Gastrocnemius medialis (tissue), 4 donors: ENCODE results near the gene BLACAT1. TPM values are rescaled to one million over a fixed set of nuclear protein-coding genes. Genes with fewer than 3 reads are reported as not detected.

ENCODE experiments used
- ATAC-seq, 2 donors: fragments of 150-250 bp; one replicate each; pipeline ENCODE4 v1.9.1; 2016
- DNase-seq, 2 donors: peaks; one replicate each; pipeline ENCODE4 v3.0.0-alpha.2; 2019
- H3K27ac ChIP-seq, 4 donors: fragments of 200-600 bp; sonication (generic); 1 replicate in 1 of 4; 2 replicates in 3 of 4; pipeline ENCODE4 v1.5.1; 2016 to 2018; ENCODE audit warnings: mild to moderate bottlenecking in 2 of 4, moderate library complexity in 1 of 4
- H3K27me3 ChIP-seq, 3 donors: fragments of 200-600 bp; sonication (generic) in 2 of 3; 1 replicate in 1 of 3; 2 replicates in 2 of 3; pipeline versions ENCODE4 v1.5.1 to v1.6.0; 2016 to 2019; ENCODE audit warnings: mild to moderate bottlenecking in 1 of 3, moderate library complexity in 1 of 3
- H3K36me3 ChIP-seq, 2 donors: fragments of 200-600 bp; sonication (generic) in 1 of 2; one replicate each; pipeline ENCODE4 v1.5.1; 2017 to 2018
- H3K4me1 ChIP-seq, 2 donors: fragments of 200-600 bp; sonication (generic) in 1 of 2; one replicate each; pipeline ENCODE4 v1.5.1; 2016 to 2017; ENCODE audit warnings: mild to moderate bottlenecking in 2 of 2
- H3K4me3 ChIP-seq, 4 donors: fragments of 200-600 bp; sonication (generic) in 3 of 4; 1 replicate in 1 of 4; 2 replicates in 3 of 4; pipeline ENCODE4 v1.5.1; 2016 to 2019; ENCODE audit warnings: mild to moderate bottlenecking in 2 of 4
- H3K9me3 ChIP-seq, 3 donors: fragments of 200-600 bp; sonication (generic) in 2 of 3; 1 replicate in 1 of 3; 2 replicates in 2 of 3; pipeline ENCODE4 v1.5.1; 2016 to 2019
- POLR2A ChIP-seq, 2 donors: fragments of 450-650 bp; IDR thresholded peaks; one replicate each; pipeline ENCODE4 v1.6.1; 2017; ENCODE audit warnings: antibody characterized with exemption in 2 of 2, mild to moderate bottlenecking in 2 of 2, moderate library complexity in 2 of 2
- in situ Hi-C, 4 donors: fragments of 200-750 bp; cut with MboI; loops; one replicate each; pipeline versions ENCODE4 v1.15.0 to v1.8.0; 2017; ENCODE audit warnings: low sequenced_read_pairs in 4 of 4
- intact Hi-C: fragments of 100-400 bp; cut with DNase I; formaldehyde crosslinking; loops from one replicate; pipeline ENCODE4 v1.15.1; 2023; ENCODE audit warnings: low total_unique reads
- total RNA-seq, 4 donors: library from RNA; depleted of rRNA; stranded (reverse); fragments of >200 nt; gene quantifications; one replicate each; pipeline versions ENCODE4 v1.1.0 to v1.2.3, GENCODE V29; 2016
- TF ChIP-seq, protein P1 (sequence below), 5 experiments: fragments of 450-650 bp in 3 of 5; fragments of 200-600 bp in 2 of 5; sonication (generic) in 2 of 5; IDR thresholded peaks in 4 of 5; conservative IDR thresholded peaks in 1 of 5; 1 replicate in 4 of 5; 2 replicates in 1 of 5; pipeline ENCODE4 v1.5.1; 2016 to 2019; ENCODE audit warnings: antibody characterized with exemption in 5 of 5, mild to moderate bottlenecking in 3 of 5, moderate library complexity in 3 of 5

BLACAT1 gene
- not detected for total RNA-seq

DNA sequence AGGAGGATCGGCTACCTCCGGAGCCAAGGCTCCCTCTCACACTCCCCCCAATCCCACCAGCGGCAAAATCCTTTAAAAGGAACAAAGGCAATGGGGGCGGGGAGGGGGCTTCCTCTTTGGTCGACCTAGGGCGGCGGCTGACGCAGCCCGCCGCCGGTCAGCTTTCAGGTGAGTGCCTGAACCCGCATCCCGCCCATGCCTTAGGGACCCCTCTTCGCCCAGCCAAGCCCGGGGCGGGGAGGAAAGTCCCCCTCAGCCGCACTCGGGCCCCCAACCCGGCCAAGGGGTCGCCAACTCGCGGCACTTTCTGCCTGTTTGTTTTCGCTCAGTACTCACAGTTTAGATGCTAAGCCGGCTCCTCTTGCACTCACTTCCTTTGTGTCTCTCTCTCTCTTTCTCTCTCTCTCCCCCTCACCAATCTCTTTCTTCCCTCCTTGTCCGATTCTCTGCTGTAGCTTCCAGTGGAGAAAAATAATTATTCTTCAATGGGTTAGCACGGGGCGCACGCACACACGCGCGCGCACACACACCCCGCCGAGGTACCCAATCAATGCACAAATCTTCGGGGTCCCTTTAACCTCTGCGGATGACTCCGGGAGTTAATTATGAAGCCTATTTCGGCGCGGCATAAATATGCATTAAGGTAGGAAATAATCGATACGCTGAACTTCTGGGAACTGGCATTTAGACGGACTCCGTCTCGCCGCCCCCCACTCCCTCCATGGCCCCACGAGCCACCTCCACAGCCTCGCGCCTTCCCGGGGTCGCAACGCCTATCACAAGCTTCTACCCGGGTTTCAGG is at the start of gene BLACAT1:
TSS of gene BLACAT1 (minus strand) at position 465 of the 802 bp plus-strand sequence.
- TF ChIP-seq POLR2A (IDR thresholded peaks at IDR 0.05) = no peak
- TF ChIP-seq, protein P1, sequence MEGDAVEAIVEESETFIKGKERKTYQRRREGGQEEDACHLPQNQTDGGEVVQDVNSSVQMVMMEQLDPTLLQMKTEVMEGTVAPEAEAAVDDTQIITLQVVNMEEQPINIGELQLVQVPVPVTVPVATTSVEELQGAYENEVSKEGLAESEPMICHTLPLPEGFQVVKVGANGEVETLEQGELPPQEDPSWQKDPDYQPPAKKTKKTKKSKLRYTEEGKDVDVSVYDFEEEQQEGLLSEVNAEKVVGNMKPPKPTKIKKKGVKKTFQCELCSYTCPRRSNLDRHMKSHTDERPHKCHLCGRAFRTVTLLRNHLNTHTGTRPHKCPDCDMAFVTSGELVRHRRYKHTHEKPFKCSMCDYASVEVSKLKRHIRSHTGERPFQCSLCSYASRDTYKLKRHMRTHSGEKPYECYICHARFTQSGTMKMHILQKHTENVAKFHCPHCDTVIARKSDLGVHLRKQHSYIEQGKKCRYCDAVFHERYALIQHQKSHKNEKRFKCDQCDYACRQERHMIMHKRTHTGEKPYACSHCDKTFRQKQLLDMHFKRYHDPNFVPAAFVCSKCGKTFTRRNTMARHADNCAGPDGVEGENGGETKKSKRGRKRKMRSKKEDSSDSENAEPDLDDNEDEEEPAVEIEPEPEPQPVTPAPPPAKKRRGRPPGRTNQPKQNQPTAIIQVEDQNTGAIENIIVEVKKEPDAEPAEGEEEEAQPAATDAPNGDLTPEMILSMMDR (IDR thresholded peaks at IDR 0.05 in 4 of 5, conservative IDR thresholded peaks at IDR 0.05 in 1 of 5) = no peak
- Histone ChIP-seq H3K27me3 (peaks cover 69 to 82% (median 79%) of the 10 kb centered on the region in 3 donors), H3K4me3 (peak within 1 kb of the TSS; percentile 17 to 48 (median 21)), H3K36me3 (no peaks in the 10 kb centered on the region), H3K27ac (no peak within 1 kb of the TSS), H3K9me3 (no peaks in the 10 kb centered on the region), H3K4me1 (peaks cover 0 to 9% of the 10 kb centered on the region in 2 donors)
- ATAC-seq (no peak), DNase-seq (no peak)
- intact Hi-C loops (no loop called here), in situ Hi-C loops (no loop called here)

DNA sequence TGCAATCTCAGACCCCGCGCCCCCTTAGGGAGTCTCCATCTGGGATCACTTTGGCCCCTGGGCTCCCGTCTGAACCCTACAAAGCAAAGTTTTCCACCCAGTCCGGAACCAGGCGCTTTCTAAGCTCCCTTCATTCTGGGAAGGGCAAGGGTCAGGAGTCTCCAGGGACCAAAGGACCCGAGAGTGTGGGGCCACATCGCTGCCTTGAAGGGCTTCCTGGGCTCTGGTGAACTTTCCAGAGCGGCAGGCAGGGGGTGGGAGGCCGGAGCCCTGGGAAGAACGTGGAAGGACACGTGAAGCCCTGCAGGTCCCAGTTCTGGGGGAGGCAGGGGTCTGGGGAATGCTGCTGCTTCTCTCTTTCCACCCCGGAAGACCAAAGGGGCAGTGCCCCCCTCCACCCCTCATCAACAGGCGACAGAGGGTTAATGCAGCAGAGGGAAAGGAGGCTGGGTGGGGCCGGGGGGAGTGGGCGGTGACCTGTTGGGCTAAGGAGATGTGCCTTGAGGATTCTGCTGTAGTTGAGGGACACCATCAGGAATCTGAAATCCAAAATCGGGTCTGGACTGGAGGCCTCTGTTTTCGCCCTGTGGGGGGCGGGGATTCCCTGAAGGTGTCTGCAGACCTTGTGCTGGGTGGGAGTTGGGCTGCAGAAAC is 49.4 kb upstream of the BLACAT1 start:
- DNase-seq (no peak), ATAC-seq (peak in 1 of 2 donors; percentile 20)
- H3K27me3 ChIP-seq = no peaks in the 10 kb centered on the region
- intact Hi-C loops = no loop called here
- H3K36me3 ChIP-seq = no peaks in the 10 kb centered on the region
- peak overlapping the region; percentile 60 to 74 (median 69) for H3K4me3 ChIP-seq
- peaks cover 14 to 18% of the 10 kb centered on the region in 2 donors for H3K4me1 ChIP-seq
- in situ Hi-C loops = no loop called here
- TF ChIP-seq, protein P1 (IDR thresholded peaks at IDR 0.05 in 4 of 5, conservative IDR thresholded peaks at IDR 0.05 in 1 of 5) = no peak
- TF ChIP-seq POLR2A (IDR thresholded peaks at IDR 0.05) = no peak
- H3K9me3 ChIP-seq = no peaks in the 10 kb centered on the region
- H3K27ac ChIP-seq = peak overlapping the region in 3 of 4 donors; percentile 36 to 54 (median 46)

DNA sequence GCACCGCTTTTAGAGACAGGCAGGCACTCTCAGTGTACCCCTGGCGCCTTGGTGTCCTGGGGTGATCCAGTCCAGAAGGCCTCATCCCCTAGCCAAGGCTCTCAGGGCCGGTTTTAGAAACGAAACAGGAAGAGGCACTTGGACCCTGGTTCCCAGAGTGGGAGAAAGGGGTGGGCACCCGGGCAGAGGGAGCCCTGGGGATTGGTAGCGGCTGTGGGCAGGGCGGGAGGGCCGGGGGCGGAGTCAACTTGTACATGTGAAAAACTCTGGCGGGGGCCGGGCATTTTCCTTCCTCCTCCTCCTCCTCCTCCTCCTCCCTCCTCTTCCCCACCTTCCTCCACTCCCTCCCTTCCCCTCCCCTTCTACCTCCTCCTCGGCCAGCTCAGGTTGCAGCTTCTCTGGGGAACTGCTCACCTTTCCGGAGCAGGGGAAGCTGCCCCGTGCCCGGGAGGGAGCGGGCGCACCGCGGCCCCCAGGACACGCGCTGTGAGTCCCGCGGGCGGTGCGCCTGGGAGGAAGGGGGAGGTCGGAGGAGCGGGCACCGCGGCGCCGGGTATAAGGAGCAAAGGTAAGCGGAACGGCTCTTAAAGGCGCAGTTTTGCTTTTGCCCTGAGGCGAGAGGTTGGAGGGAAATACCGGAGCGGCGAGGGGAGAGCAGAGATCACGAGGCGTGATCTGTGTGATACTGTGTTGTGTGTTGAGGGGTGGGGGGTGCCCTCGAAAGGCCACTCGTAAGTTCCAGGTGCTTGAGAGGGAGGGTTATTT is 48.6 kb upstream of the BLACAT1 start, which contains the start of gene CDK18:
TSS of gene CDK18 (plus strand) at position 359 of the 765 bp plus-strand sequence. CDS start 18,499 bp downstream, outside the sequence.
- Histone ChIP-seq H3K4me3 (peak within 1 kb of the TSS; percentile 60 to 74 (median 69)), H3K27ac (peak within 1 kb of the TSS in 3 of 4 donors; percentile 36 to 54 (median 46)), H3K36me3 (no peaks in the 10 kb centered on the region), H3K9me3 (no peaks in the 10 kb centered on the region), H3K4me1 (peaks cover 14 to 18% of the 10 kb centered on the region in 2 donors), H3K27me3 (no peaks in the 10 kb centered on the region)
- TF ChIP-seq, protein P1 (IDR thresholded peaks at IDR 0.05 in 4 of 5, conservative IDR thresholded peaks at IDR 0.05 in 1 of 5) = no peak
- TF ChIP-seq POLR2A (IDR thresholded peaks at IDR 0.05) = no peak
- intact Hi-C loops = no loop called here
- in situ Hi-C loops = no loop called here
- ATAC-seq (peak; percentile 29 to 45), DNase-seq (peak; percentile 25 to 26)

DNA sequence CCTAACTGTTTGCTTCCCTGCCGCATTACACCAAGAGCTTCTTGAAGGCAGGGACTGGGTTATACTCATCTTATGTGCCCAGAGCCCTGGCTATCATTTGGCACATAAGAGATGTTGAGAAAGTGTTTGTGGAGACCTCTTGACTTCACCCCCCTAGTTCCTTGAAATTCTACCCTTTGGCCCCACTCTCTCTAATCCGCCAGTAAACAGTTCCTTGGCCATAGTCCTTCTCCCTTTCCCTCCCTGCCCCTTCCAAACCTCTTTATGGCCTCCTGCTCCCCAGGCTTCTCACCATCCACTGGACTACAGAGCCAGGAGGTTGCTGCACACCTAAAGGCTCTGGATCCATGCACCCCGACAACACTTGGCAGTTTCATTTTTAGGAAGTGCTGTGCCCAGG is 47.1 kb upstream of the BLACAT1 start:
- ATAC-seq (no peak), DNase-seq (no peak)
- H3K36me3 ChIP-seq = no peaks in the 10 kb centered on the region
- H3K27ac ChIP-seq = no peak overlapping the region
- in situ Hi-C loops = no loop called here
- H3K4me1 ChIP-seq = peaks cover 14 to 18% of the 10 kb centered on the region in 2 donors
- TF ChIP-seq, protein P1 (IDR thresholded peaks at IDR 0.05 in 4 of 5, conservative IDR thresholded peaks at IDR 0.05 in 1 of 5) = no peak
- no peak for TF ChIP-seq POLR2A (IDR thresholded peaks at IDR 0.05)
- no peaks in the 10 kb centered on the region for H3K9me3 ChIP-seq
- intact Hi-C loops = no loop called here
- no peak overlapping the region for H3K4me3 ChIP-seq
- H3K27me3 ChIP-seq = no peaks in the 10 kb centered on the region
